SHP77 (cell line): ENCODE data around the gene PHF12.
"Not testable (repeated sequence)": the region's sequence is repeated elsewhere in the genome, so short reads cannot be mapped to it uniquely, and the experiment has no call there.

Source experiments
- DNase-seq, 2 experiments: peaks; one replicate each; lab custom pipeline; 2025; lab: John Stamatoyannopoulos, UW

PHF12 gene

DNA sequence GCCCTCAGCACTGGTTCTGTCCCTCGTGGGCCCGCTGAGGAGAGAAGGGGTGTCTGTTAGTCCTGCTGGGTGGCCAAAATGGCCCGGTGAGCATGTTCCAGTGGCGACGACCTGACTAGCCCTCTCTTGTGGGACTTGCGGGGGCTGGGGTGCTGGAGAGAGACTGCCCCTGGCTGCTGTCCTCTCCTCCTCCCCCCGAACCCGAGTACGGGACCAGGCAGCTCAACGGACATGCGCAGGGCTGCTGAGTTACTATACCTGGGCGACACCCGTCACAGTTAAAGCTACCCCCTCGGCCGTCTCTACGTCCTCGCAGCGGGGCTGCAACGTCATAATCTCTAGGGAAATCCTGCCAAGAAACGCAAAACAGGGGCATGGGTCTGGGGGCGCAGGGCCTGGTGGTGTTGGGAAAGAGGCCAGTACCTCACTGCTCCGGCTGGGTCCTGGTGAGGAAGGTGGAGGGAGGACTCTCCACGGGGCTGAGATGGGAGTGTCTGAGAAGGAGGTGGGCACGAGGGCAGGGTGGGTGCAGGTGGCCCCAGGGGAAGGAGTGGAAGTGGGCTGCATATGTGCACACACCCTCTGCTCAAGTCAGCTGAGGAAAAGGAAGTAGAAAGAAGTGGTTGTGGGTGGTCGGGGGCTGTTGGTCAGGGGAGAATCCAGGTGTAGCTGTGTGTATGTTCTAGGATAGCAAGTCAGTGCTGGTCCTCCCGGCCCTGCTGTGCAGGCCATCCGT is 67.2 kb downstream of the PHF12 start:
- no peak for DNase-seq

DNA sequence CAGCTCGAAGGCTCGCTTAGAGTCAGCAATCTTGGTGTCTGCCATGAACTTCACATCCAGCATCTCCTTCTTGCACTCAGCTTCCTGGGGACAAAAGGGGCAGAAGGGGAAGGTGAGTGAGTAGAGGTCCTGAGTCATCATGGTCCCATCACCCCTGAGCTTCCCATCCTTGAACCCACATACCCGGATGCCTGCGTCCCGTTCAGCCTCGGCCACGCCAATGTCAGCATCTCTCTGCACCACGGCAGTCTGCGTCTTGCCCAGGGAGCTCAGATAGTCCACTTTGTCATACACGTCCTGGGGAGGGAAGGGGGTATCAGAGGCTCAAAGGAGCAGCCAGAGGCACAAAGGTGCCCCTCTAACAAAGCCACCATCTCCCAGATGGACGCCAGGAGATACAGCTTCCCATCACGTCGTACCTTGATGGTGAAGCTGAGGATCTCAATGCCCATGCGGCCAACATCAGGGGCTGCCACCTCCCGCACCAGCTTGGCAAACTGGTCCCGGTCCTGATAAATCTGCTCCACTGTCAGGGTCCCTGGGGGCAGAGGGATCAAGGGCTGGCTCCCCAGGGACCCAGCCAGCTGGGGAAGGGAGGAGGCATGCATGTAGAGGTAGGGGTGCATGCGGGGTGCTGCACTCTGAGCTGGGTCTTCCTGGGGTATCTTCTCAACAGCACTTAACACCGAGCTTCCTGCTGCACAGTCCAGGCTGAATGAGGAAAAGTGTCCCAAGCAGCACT is 69.0 kb downstream of the PHF12 start:
- no peak for DNase-seq

DNA sequence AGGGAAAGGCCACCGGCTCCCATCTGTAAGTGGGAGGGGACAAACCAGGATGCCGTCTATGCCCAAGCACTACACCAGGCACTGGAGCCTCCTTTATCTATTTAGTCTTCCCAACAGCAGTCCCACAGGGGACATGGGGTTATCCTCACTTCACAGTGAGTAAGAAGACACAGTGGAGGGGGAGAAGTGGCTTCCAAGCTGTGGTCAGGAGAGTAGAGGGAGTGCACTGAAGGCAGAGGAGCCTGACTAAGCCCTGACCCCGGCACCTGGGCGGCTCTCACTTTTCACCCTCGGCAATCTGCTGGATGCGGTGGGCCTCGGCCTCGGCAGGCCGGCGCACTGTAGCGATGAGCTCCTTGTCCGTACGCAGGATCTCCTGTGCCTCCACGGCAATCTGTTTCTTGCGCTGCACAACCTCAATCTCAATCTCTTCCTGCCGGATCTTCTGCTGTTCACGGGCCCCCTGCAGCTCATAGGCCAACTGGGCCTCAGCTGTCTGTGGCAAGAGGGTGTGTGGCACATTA is 69.7 kb downstream of the PHF12 start:
- DNase-seq, result no peak

DNA sequence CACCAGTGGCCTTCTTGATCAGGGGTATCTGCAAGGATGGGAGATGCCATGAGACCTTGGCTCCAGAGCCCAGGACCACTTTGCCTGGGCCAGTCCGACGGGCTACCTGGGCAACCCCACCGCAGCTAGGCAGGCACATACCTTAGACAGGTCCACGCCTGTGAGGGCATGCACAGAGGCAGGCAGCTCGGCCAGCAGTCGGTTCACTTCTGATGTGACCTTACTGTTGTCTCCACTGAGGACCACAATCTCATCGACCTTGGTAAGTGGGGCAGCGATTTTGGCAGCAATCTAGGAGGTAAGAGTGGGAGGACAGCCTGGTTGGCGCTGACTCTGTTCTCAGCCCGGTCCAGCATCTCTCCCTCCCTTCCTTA is 70.8 kb downstream of the PHF12 start:
- DNase-seq, result no peak

DNA sequence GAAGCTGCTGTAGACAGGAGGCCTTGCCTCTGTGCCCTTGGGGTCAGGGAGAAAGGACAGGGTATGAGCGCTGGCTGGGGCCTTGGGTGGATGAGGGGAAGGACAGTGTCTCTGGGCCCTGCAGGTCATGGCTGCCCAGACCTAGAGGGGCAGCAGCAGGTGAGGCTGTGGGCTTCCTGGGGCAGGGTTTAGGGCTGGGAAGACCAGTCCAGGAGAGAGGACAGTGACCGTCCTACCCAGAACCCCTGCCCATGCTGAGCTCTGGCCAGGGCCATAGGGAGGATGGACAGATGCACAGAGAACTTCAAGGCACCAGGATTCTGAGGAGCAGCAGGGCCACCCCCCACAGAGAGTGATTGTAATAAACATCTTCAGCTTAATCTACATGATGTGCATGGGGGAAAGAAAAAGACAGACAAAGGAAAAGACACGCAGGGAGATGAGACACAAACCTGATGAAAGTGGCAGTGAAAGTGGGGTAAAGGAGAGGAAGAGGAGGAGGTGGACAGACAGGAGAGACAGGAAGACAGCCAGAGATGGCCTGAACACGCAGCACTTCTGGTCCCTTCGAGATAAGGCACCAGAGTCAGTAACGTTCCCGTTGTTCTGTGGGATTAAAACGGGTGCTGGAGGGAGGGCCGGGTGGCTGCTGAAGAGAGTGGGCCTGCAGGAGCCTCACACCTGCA is 71.3 kb downstream of the PHF12 start:
- DNase-seq, result no peak

DNA sequence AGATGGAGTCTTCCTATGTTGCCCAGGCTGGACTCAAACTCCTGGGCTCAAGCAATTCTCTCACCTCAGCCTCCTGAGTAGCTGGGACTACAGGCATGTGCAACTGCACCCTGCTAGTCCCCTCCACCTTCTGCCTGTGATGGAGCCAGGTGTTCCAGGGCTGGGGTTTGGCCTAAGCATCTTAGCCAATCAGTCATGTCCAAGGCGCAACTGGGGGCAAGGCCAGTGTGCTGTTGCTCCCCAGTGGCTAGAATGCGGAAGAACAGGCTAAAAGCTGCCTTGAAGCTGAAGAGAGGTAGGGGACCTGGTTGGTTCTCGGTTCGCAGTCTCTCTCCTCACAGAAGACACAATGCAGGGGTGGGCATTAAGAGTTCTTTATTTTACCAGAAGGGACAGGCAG is 72.3 kb downstream of the PHF12 start:
- DNase-seq, result peak in 1 of 2 experiments; percentile 18

DNA sequence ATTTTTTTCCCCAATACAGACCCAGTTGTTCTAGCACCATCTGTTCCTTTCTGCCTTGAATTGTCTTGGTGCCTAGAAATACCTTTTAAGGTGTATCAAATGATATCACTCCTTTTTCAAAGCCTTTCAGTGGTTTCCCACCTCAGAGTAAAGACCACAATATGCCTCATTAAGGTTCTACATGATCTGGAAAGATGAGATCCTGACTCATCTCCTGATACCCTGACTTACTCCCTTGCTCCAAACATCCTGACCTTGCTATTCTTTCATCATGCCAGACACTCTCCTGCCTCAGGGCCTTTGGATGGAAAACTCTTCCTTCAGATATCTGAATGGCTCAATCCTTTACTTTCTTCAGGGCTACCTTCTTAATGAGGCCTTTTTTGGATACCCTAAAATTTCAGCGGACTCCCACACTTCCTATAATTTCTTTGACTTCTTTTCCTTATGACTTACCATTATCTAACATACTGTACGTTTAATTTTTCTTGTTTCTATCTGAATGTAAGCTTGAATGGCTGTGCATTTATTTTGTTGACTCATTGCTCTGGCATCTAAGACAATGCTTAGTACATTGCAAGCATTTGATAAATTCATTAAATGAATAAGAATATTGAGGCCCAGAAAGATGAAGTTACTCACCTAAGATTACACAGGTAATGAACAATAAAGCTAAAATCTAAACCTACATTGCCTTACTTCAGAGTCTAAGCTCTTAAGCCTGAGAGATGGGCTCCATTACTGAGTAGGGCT is 73.0 kb downstream of the PHF12 start:
- no peak for DNase-seq

DNA sequence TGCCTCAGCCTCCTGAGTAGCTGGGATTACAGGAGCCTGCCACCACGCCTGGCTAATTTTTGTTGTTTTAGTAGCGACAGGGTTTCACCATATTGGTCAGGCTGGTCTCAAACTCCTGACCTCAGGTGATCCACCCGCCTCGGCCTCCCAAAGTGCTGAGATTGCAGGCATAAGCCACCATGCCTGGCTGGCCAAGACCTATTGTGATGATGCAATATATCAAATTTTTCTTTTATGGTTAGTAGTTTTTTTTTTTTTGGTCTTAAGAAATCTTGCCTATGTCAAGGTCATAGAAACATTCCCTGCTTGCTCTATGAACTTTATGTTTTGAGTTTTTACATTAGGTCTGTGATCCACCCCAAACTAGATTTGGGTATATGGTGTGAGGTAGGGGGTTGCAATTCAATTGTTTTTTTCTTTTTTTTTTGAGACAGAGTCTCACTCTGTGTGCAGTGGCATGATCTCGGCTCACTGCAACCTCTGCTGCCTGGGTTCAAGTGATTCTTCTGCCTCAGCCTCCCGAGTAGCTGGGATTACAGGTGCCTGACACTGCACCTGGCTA is 74.1 kb downstream of the PHF12 start:
- DNase-seq, result not testable (repeated sequence)

DNA sequence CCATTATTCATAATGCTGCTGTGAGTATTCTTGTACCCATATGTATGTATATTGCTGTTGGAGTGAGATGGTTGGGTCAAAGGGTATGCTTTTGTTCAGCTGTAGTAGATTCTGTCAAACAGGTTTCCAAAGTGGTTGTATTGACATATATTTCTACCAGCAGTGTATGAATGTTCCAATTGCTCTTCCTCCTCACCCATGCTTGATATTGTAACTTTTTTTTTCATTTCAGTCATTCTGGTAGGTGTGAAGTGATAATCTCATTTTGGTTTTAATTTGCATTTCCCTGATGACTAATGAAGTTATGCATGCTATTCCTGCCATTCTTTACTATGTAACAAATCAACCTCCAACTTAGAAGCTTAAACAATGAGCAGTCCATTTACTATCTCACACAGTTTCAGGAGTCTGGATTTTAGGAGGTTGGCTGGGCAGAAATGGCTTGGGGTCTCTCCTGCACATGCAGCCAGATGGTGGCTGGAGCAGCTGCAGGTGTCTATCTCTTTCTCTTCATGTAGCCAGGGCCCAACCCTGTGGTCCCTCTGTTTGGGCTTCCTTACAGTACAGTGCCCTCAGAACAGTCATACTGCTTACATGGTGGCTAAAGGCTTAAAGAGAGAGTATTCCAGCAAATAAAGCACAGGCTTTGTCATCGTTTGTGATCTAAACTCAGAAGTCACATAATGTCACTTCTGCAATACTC is 75.3 kb downstream of the PHF12 start:
- DNase-seq, result no peak

DNA sequence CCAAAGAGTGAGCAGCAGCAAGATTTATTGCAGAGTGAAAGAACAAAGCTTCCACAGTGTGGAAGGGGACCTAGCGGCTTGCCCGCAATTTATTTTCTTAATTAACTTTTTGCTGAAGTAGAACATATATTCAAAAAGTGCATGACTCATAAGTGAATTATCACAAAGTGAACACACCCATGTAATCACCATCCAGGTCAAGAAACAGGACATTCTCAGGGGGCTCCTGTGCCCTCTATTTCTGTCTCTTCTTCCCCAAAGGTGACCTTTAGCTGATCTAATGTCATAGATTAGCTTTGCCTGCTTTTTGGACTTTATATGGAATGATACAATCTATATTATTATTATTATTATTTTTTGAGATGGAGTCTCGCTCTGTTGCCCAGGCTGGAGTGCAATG is 76.6 kb downstream of the PHF12 start:
- DNase-seq, result no peak

DNA sequence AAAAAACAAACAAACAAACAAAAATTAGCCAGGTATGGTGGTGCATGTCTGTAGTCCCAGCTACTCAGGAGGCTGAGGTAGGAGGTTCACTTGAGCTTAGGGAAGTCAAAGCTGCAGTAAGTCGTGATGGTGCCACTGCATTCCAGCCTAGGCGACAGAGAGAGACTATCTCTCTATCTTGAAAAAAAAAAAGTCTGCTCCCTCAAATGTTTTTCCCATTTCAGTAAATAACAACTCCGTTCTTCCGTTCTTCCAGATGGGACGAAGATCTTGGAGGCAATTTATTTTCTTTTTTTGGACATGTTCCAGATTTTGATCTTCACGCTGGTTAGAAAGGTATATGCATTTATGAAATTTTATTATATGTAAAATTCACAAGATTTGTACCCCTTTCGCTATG is 77.5 kb downstream of the PHF12 start:
- no peak for DNase-seq

DNA sequence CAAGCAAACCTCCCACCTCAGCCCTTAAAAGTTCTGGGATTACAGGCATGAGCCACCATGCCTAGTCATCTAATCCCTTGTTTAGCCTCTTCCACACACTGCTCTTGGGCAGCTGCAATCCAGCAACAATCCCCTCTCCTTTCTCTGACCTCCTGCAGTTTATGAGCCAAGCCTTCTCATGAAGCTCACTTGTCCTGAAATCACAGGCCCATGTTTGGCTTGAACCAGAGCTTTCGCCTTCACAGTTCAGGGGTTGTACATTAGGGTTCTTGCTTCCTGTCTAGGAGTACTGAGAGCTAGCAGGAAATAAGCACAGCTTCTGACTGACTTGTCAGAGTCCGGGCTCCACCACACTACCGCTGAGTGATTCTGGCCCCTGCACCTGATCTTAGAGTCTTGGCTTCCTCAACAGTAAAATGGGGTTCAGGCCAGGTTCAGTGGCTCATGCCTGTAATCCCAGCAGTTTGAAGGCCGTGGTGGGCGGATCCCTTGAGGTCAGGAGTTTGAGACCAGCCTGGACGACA is 80.2 kb downstream of the PHF12 start:
- no peak for DNase-seq

DNA sequence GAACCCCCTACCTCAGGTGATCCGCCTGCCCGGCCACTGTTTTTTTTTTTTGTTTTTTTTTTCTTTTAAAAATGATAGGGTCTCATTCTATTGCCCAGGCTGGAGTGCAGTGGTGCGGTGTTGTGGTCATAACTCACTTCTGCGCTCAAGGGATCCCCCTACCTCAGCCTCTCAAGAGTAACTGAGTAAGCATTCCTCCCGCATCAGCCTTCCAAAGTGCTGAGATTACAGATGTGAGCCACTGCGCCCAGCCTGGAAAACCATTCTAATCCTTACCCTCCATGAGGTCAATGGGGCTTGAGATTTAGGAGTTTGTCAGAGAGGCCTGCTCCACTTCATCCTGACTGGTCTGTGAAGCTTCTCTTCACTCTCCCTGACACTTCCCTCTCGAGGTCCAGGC is 84.0 kb downstream of the PHF12 start:
- no peak for DNase-seq

DNA sequence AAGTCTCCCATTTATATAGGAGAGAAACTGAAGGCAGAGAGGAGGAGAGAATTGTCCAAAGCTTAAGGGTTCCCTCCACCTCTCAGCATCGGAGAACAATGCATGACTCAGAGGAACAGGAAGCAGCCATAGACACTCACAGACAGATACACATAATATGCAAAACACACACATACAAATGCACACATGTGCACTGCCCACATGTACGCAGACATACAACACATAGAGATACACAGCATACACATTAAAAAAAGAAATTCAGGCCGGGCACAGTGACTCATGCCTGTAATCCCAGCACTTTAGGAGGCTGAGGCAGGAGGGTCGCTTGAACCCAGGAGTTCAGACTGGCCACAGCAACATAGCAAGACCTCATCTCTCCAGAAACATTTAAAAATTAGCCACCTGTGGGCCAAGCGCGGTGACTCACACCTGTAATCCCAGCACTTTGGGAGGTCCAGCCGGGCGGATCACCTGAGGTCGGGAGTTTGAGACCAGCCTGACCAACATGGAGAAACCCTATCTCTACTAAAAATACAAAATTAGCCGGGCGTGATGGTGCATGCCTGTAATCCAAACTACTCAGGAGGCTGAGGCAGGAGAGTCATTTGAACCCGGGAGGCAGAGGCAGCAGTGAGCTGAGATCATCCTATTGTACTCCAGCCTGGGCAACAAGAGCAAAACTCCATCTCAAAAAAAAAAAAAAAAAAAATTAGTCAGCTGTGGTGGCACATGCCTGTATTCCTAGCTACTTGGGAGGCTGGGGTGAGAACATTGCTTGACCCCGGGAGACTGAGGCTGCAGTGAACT is 85.2 kb downstream of the PHF12 start:
- no peak for DNase-seq

DNA sequence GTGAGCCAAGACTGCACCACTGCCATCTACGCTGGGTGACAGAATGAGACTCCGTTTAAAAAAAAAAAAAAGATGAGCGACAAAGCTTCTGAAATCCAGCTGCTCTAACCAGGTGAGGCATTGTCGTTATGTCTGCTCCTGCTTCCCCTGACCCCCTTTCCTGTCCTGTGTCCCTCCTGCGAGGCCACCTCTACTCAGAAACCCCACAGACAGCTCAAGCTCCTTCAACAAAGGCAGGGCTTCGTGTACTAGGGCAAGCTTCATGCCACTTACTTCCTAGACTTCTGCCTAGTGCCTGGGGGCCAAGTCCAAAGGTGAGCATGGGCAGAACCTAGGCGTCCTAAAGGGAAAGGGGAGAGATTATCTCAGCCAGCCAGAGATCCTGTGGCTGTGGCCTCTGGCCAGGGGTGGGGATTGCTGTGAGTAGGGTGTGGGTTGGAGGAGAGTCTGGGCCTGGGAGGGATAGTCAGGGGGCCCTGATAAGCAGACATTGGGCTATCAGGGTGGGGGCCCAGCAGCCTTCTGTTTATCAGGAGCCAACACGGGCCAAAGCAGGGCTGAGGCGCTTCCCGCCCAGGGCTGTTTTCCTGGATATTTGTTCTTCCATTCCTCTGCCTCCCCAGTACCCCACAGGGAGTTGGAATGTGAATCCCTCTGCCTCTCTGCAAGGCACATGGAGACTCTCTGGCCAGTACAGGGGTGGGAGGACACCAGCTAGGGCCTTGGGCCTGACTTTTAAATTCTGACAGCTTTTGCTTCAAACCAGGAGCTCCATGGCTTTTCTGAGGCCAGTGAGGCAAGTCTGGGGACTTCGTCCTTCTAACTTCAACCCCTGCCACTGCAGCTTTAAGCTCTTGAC is 86.1 kb downstream of the PHF12 start:
- no peak for DNase-seq

DNA sequence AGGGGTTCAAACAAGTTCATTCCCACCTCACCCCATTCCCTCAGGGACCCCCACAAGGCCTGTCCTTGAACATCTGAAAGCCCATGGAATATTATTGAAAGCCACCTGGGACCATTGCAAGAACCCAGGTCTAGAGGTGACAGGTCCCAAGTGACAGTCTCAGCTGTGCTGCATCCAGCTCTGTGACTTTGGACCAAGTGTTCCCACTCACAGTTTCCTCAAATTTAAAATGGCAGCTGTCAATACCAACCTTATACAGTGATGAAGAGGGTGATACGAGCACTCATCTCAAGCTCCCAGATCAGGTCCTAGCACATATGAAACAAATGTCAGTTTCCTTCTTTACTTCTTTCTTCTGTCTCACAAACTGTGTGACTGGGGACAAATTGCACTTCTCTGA is 87.4 kb downstream of the PHF12 start:
- no peak for DNase-seq

DNA sequence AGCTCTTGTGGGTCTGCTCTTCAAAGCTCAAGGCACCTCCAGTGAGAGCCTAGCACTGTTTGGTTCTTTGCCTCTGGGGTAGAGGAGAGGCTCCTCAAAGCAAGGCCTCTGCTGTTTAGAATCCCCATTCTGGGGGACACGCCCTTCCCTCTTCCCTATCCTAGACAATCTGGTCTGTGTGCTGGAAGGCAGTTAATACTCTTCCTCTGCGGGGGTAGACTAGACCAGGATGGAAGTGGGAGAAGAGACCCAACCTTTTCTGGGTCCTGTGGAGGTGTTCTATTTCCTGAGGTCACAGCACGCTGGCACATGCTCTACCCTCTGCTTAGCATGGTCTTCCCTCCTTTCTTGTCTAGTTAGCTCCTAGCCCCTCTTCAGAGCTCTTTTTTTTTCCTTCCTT is 88.8 kb downstream of the PHF12 start:
- DNase-seq, result no peak

DNA sequence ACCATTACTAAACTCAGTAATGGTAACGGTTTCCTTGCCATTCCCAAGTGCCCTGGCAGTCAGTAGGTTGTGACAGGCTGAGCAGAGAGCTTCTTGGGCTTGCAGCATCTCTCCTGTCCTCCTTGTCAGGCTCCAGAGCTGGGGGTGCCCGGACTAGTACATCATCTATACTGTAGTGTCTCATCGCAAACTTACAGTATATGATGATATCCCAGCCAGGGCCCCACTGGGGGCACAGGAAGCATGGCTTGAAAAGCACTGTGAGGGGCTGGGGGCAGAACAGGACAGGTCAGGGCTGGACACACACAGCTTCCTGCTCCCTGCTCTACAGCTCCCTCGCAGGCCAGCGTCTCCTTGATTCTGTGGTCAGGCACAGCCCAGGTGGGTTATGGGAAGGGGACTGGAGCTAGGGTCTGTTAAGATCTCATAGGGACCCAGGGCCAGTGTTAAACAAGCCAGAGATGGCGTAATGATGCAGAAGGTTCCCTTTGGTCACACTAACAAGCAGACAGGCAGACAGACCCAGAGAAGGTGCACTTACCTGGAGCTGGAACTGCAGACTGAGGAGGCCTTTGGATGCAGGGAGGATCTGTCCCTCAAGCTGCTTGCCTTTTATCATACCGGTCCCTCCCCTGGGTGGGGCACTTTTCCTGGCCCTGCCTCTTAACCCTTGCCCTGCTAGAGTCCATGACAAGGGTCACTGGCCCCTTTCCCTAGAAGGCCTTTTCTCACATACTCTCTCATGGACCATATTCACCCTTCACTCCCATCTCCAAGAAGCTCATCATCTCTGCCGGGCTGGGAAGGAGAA is 89.7 kb downstream of the PHF12 start:
- no peak for DNase-seq
